SJCRH30 (cell line): ENCODE results near the gene OXA1L. TPM values are rescaled to one million over a fixed set of nuclear protein-coding genes. Genes with fewer than 3 reads are reported as not detected.

ENCODE experiments used
- DNase-seq, 2 experiments: peaks; one replicate each; pipeline ENCODE4 v3.0.0-alpha.2; 2015 to 2020
- H3K27ac ChIP-seq: fragments of 250-450 bp; sonication (Bioruptor Pico); 2 replicates; pipeline ENCODE4 v1.5.1; 2020; ENCODE audit warnings: mild to moderate bottlenecking, moderate library complexity
- H3K27me3 ChIP-seq: fragments of 250-450 bp; sonication (Bioruptor Pico); 2 replicates; pipeline ENCODE4 v1.5.1; 2020; ENCODE audit warnings: mild to moderate bottlenecking, moderate library complexity
- H3K36me3 ChIP-seq: fragments of 250-450 bp; sonication (Bioruptor Pico); 2 replicates; pipeline ENCODE4 v1.5.1; 2020; ENCODE audit warnings: mild to moderate bottlenecking, moderate library complexity
- H3K4me1 ChIP-seq: fragments of 250-450 bp; sonication (Bioruptor Pico); 2 replicates; pipeline ENCODE4 v1.5.1; 2020; ENCODE audit warnings: mild to moderate bottlenecking, moderate library complexity
- H3K4me3 ChIP-seq: fragments of 250-450 bp; sonication (Bioruptor Pico); 2 replicates; pipeline ENCODE4 v1.5.1; 2020; ENCODE audit warnings: mild to moderate bottlenecking, moderate library complexity
- H3K9me3 ChIP-seq: fragments of 250-450 bp; sonication (Bioruptor Pico); replicated peaks from 2 replicates; pipeline ENCODE4 v1.5.1; 2020; ENCODE audit warnings: mild to moderate bottlenecking, moderate library complexity
- total RNA-seq: library from RNA; depleted of rRNA; stranded (reverse); fragments of >200 nt; shearing (Covaris generic); gene quantifications from 2 replicates; pipeline ENCODE4 v1.2.3, GENCODE V29; 2014; rRNA removed

OXA1L gene
- total RNA-seq, 1 experiment from 2014 or later = 145 TPM

GRCh38 chr14:22820731-22821130, 54.2 kb downstream of the OXA1L start:
- Histone ChIP-seq H3K9me3 (no peaks in the 10 kb centered on the region), H3K27me3 (no peaks in the 10 kb centered on the region), H3K4me1 (peaks cover 49% of the 10 kb centered on the region), H3K36me3 (no peaks in the 10 kb centered on the region), H3K27ac (peak overlapping the region; percentile 92), H3K4me3 (no peak overlapping the region)
- DNase-seq = peak; percentile 87 to 90

GRCh38 chr14:22821193-22822015, 54.9 kb downstream of the OXA1L start:
- Histone ChIP-seq H3K4me1 (peaks cover 45% of the 10 kb centered on the region), H3K9me3 (no peaks in the 10 kb centered on the region), H3K27me3 (no peaks in the 10 kb centered on the region), H3K4me3 (no peak overlapping the region), H3K36me3 (no peaks in the 10 kb centered on the region), H3K27ac (peak overlapping the region; percentile 92)
- peak; percentile 85 to 86 for DNase-seq

DNA sequence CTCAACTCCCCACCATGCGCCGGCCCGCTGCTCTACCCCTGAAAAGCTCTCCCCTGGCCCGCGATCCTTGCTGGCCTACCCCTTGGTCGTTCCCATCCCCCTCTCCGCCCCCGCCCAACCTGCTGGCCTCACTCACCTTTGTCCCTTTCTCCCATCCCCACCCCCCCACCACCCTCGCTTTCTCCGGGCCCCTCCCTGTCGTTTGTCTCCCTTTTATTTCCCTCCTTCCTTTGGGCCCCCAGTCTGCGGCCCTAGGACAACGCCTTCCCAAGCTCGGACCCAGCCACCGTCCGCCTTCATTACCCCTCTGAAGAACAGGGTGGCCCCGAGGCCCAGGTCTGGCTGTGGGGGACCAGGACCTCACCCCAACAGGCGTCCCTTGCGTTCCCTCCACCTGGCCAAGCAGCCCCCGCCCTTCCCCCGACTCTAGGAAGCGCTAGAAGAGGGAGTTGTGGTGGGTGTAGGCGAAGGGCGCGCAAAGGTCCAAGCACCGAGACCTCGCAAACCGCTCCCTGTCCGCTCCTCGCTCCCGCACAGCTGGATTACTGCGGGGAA, 55.6 kb downstream of the OXA1L start:
- H3K27me3 ChIP-seq = no peaks in the 10 kb centered on the region
- no peaks in the 10 kb centered on the region for H3K9me3 ChIP-seq
- H3K27ac ChIP-seq = peak overlapping the region; percentile 92
- H3K4me1 ChIP-seq = peaks cover 45% of the 10 kb centered on the region
- H3K36me3 ChIP-seq = no peaks in the 10 kb centered on the region
- no peak for DNase-seq
- H3K4me3 ChIP-seq = no peak overlapping the region

Other genes starting within 250 kb of the OXA1L start
- gene DAD1, start 177.5 kb upstream of the OXA1L start, total RNA-seq = 225 and 241 TPM in 2 replicates
- 6.1 and 7.2 TPM in 2 replicates for gene ABHD4, start 168.4 kb upstream of the OXA1L start, total RNA-seq
- gene OR6J1, start 122.3 kb upstream of the OXA1L start, total RNA-seq = not detected in 2 replicates
- gene SLC7A7, start 48.7 kb downstream of the OXA1L start, total RNA-seq = 46.2 and 47.8 TPM in 2 replicates
- gene MRPL52, start 63.2 kb downstream of the OXA1L start, total RNA-seq = 65.1 and 95.5 TPM in 2 replicates
- gene MMP14, start 69.9 kb downstream of the OXA1L start, total RNA-seq = 96.7 and 98.7 TPM in 2 replicates
- 12.2 and 12.5 TPM in 2 replicates for gene LRP10, start 105.1 kb downstream of the OXA1L start, total RNA-seq
- not detected in 2 replicates for gene REM2, start 116.5 kb downstream of the OXA1L start, total RNA-seq
- 83.8 and 92.9 TPM in 2 replicates for gene RBM23, start 152.5 kb downstream of the OXA1L start, total RNA-seq
- 104 and 113 TPM in 2 replicates for gene PRMT5, start 162.7 kb downstream of the OXA1L start, total RNA-seq
- gene HAUS4, start 190.4 kb downstream of the OXA1L start, total RNA-seq = 42.9 and 44.5 TPM in 2 replicates
- gene AJUBA, start 215.9 kb downstream of the OXA1L start, total RNA-seq = 41.1 and 47.3 TPM in 2 replicates
- gene C14orf93, start 243.5 kb downstream of the OXA1L start, total RNA-seq = 11.9 and 13.5 TPM in 2 replicates